ENCODE data around the gene CDH23.

DNA sequence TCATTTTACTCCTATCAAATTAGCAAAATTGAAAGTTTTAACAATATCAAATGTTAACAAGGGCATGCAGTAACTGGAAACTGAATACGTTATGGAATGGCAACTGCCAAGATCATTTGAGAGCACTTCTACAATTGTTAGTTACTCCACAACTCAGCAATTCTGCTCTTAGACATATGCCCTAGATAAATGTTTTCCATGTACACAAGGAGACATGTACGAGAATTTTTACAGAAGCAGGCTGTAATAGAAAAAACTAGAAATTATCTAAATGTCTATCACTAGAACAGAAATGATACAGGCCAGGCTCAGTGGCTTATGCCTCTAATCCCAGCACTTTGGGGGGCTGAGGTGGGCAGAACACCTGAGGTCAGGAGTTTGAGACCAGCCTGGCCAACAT, 447.4 kb downstream of the CDH23 start:
- no peak for TF ChIP-seq POLR2AphosphoS5 (IDR thresholded peaks at IDR 0.05; ENCODE audit: low read depth, low read length)
- TF ChIP-seq FOXP2 (optimal IDR thresholded peaks at IDR 0.05; ENCODE audit: borderline replicate concordance, extremely low read depth, extremely low read length, insufficient read depth), result no peak
- TF ChIP-seq TAF1 (IDR thresholded peaks at IDR 0.05; ENCODE audit: borderline replicate concordance, insufficient read depth, low read length), result no peak
- TF ChIP-seq, protein P1, sequence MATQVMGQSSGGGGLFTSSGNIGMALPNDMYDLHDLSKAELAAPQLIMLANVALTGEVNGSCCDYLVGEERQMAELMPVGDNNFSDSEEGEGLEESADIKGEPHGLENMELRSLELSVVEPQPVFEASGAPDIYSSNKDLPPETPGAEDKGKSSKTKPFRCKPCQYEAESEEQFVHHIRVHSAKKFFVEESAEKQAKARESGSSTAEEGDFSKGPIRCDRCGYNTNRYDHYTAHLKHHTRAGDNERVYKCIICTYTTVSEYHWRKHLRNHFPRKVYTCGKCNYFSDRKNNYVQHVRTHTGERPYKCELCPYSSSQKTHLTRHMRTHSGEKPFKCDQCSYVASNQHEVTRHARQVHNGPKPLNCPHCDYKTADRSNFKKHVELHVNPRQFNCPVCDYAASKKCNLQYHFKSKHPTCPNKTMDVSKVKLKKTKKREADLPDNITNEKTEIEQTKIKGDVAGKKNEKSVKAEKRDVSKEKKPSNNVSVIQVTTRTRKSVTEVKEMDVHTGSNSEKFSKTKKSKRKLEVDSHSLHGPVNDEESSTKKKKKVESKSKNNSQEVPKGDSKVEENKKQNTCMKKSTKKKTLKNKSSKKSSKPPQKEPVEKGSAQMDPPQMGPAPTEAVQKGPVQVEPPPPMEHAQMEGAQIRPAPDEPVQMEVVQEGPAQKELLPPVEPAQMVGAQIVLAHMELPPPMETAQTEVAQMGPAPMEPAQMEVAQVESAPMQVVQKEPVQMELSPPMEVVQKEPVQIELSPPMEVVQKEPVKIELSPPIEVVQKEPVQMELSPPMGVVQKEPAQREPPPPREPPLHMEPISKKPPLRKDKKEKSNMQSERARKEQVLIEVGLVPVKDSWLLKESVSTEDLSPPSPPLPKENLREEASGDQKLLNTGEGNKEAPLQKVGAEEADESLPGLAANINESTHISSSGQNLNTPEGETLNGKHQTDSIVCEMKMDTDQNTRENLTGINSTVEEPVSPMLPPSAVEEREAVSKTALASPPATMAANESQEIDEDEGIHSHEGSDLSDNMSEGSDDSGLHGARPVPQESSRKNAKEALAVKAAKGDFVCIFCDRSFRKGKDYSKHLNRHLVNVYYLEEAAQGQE (IDR thresholded peaks at IDR 0.05; ENCODE audit: insufficient read depth in 1 of 2, low read depth in 2 of 2, low read length in 2 of 2), result no peak
